Caco-2 (cell line): Measurements from ENCODE around the gene PSMD13. TPM values are rescaled to one million over a fixed set of nuclear protein-coding genes. Genes with fewer than 3 reads are reported as not detected.
A peak's percentile ranks its signal among the peaks of the same experiment; 100 is the strongest.

Source experiments
- BruUV-seq: library from RNA; stranded (reverse); fragments of 400-500 nt; replicated peaks from 2 replicates; lab custom pipeline; 2021; lab: Mats Ljungman, UMichigan
- CTCF ChIA-PET: fragments of 300-600 bp; sonication (Branson Sonifier 250); formaldehyde crosslinking; loops from one replicate; lab custom pipeline; 2022; ENCODE audit warnings: antibody characterized with exemption; lab: Charles Lee
- POLR2A ChIA-PET: fragments of 300-600 bp; sonication (Branson Sonifier 250); formaldehyde crosslinking; loops from one replicate; lab custom pipeline; 2022; ENCODE audit warnings: antibody characterized with exemption; lab: Charles Lee
- DNase-seq, 2 experiments: peaks; one replicate each; pipeline versions ENCODE4 v3.0.0 to v3.0.0-alpha.2; 2020 to 2022
- H3K27me3 ChIP-seq: replicated peaks from 2 replicates; pipeline ENCODE4 v1.6.0; 2011; ENCODE audit warnings: low read length; ENCODE audit not compliant: control insufficient read depth, insufficient read depth
- H3K36me3 ChIP-seq: 2 replicates; pipeline ENCODE4 v1.5.1; 2011; ENCODE audit warnings: low read length; ENCODE audit not compliant: control insufficient read depth, insufficient read depth
- H3K4me1 ChIP-seq: fragments of 250-450 bp; sonication (Bioruptor Pico); 2 replicates; pipeline ENCODE4 v1.5.1; 2020; ENCODE audit warnings: mild to moderate bottlenecking
- H3K4me3 ChIP-seq: 2 replicates; pipeline ENCODE4 v1.5.1; 2011; ENCODE audit warnings: low read depth, mild to moderate bottlenecking, control low read depth, low read length
- H3K9me3 ChIP-seq: fragments of 250-450 bp; sonication (Bioruptor Pico); 2 replicates; pipeline ENCODE4 v1.5.1; 2020; ENCODE audit warnings: mild to moderate bottlenecking, moderate library complexity
- H3K27ac Mint-ChIP-seq: one replicate; pipeline ENCODE4 v1.8.0; 2022; ENCODE audit warnings: mixed read lengths; ENCODE audit not compliant: unreplicated experiment
- H3K27me3 Mint-ChIP-seq: one replicate; pipeline ENCODE4 v1.8.0; 2022; ENCODE audit warnings: mixed read lengths; ENCODE audit not compliant: insufficient read depth, unreplicated experiment
- H3K36me3 Mint-ChIP-seq: one replicate; pipeline ENCODE4 v1.8.0; 2022; ENCODE audit warnings: mild to moderate bottlenecking, mixed read lengths; ENCODE audit not compliant: insufficient read depth, unreplicated experiment
- H3K4me1 Mint-ChIP-seq: one replicate; pipeline ENCODE4 v1.8.0; 2022; ENCODE audit warnings: low read depth, mixed read lengths; ENCODE audit not compliant: unreplicated experiment
- H3K4me3 Mint-ChIP-seq: one replicate; pipeline ENCODE4 v1.8.0; 2022; ENCODE audit warnings: mild to moderate bottlenecking, moderate library complexity, mixed read lengths; ENCODE audit not compliant: unreplicated experiment
- H3K9me3 Mint-ChIP-seq: one replicate; pipeline ENCODE4 v1.8.0; 2022; ENCODE audit warnings: mixed read lengths; ENCODE audit not compliant: unreplicated experiment
- CTCF ChIP-seq, 2 experiments: fragments of 200-600 bp in 1 of 2; IDR thresholded peaks; 1 replicate in 1 of 2; 2 replicates in 1 of 2; pipeline versions ENCODE4 v1.5.1 to v1.8.0; 2011 to 2022; ENCODE audit warnings: antibody characterized with exemption in 1 of 2, control low read depth in 1 of 2, inconsistent platforms in 1 of 2, low read depth in 1 of 2, low read length in 1 of 2, mild to moderate bottlenecking in 1 of 2, moderate library complexity in 1 of 2; ENCODE audit not compliant: insufficient read depth in 1 of 2, severe bottlenecking in 1 of 2, unreplicated experiment in 1 of 2
- intact Hi-C: fragments of 100-400 bp; cut with micrococcal nuclease; formaldehyde crosslinking; loops from one replicate; pipeline ENCODE4 v1.10.0; 2022; ENCODE audit not compliant: unreplicated experiment
- total RNA-seq: library from RNA; stranded (reverse); gene quantifications from 2 replicates; pipeline ENCODE4 v1.2.3, GENCODE V29; 2022

The PSMD13 gene
- total RNA-seq, 1 experiment from 2014 or later: 172 TPM

- CTCF ChIA-PET: interaction anchor here (0.9 kb wide), 1 partner anchor 159 kb away, joined by 3 read pairs; no protein-coding TSS in a partner anchor
- Histone ChIP-seq H3K4me3 (peak overlapping the region; percentile 51), H3K27me3 (no peaks in the 10 kb centered on the region), H3K36me3 (no peaks in the 10 kb centered on the region), H3K9me3 (no peaks in the 10 kb centered on the region), H3K4me1 (peaks cover 7% of the 10 kb centered on the region)
- Mint-ChIP-seq H3K4me3 (peak overlapping the region; percentile 59), H3K27me3 (no peaks in the 10 kb centered on the region), H3K36me3 (peaks cover 27% of the 10 kb centered on the region), H3K27ac (peak overlapping the region; percentile 16), H3K9me3 (no peaks in the 10 kb centered on the region), H3K4me1 (peaks cover 7% of the 10 kb centered on the region)
- DNase-seq: peak in 1 of 2 experiments; percentile 36
- TF ChIP-seq CTCF (IDR thresholded peaks at IDR 0.05; ENCODE audit: insufficient read depth in 1 of 2, low read depth in 1 of 2, low read length in 1 of 2, severe bottlenecking in 1 of 2, unreplicated experiment in 1 of 2): no peak
- BruUV-seq: no TSS peak
- intact Hi-C loops: no loop called here
- POLR2A ChIA-PET: interaction anchor here (0.7 kb wide), 1 partner anchor 82 kb away, joined by 3 read pairs; the partner anchor contains the start of genes BET1L and RIC8A
Observed at GRCh38 chr11:289398-289711, 52.6 kb downstream of the PSMD13 start.

- Mint-ChIP-seq H3K9me3 (no peaks in the 10 kb centered on the region), H3K4me3 (peak overlapping the region; percentile 59), H3K4me1 (peaks cover 7% of the 10 kb centered on the region), H3K27me3 (no peaks in the 10 kb centered on the region), H3K36me3 (peaks cover 27% of the 10 kb centered on the region), H3K27ac (peak overlapping the region; percentile 16)
- intact Hi-C loops: no loop called here
- no peak for TF ChIP-seq CTCF (IDR thresholded peaks at IDR 0.05; ENCODE audit: insufficient read depth in 1 of 2, low read depth in 1 of 2, low read length in 1 of 2, severe bottlenecking in 1 of 2, unreplicated experiment in 1 of 2)
- H3K27me3 ChIP-seq: no peaks in the 10 kb centered on the region
- no peaks in the 10 kb centered on the region for H3K36me3 ChIP-seq
- BruUV-seq: TSS peak; percentile 17
- CTCF ChIA-PET: interaction anchor here (0.9 kb wide), 1 partner anchor 159 kb away, joined by 3 read pairs; no protein-coding TSS in a partner anchor
- DNase-seq: peak in 1 of 2 experiments; percentile 42
- peak overlapping the region; percentile 51 for H3K4me3 ChIP-seq
- H3K4me1 ChIP-seq: peaks cover 7% of the 10 kb centered on the region
- no peaks in the 10 kb centered on the region for H3K9me3 ChIP-seq
- POLR2A ChIA-PET: interaction anchor here (0.7 kb wide), 1 partner anchor 83 kb away, joined by 3 read pairs; the partner anchor contains the start of genes BET1L and RIC8A
Observed at GRCh38 chr11:289712-290620, 53.2 kb downstream of the PSMD13 start.

- intact Hi-C loops: no loop called here
- POLR2A ChIA-PET: no interaction called here
- no peaks in the 10 kb centered on the region for H3K27me3 ChIP-seq
- no peak overlapping the region for H3K4me3 ChIP-seq
- no peaks in the 10 kb centered on the region for H3K27me3 Mint-ChIP-seq
- no peak for TF ChIP-seq CTCF (IDR thresholded peaks at IDR 0.05; ENCODE audit: insufficient read depth in 1 of 2, low read depth in 1 of 2, low read length in 1 of 2, severe bottlenecking in 1 of 2, unreplicated experiment in 1 of 2)
- CTCF ChIA-PET: no interaction called here
- peaks cover 7% of the 10 kb centered on the region for H3K4me1 Mint-ChIP-seq
- H3K27ac Mint-ChIP-seq: no peak overlapping the region
- BruUV-seq: no TSS peak
- no peaks in the 10 kb centered on the region for H3K36me3 ChIP-seq
- H3K9me3 ChIP-seq: no peaks in the 10 kb centered on the region
- peak in 1 of 2 experiments; percentile 34 for DNase-seq
- H3K9me3 Mint-ChIP-seq: no peaks in the 10 kb centered on the region
- H3K4me1 ChIP-seq: peaks cover 7% of the 10 kb centered on the region
- peak overlapping the region; percentile 59 for H3K4me3 Mint-ChIP-seq
- H3K36me3 Mint-ChIP-seq: peaks cover 27% of the 10 kb centered on the region
Observed at GRCh38 chr11:290621-291231, 54.0 kb downstream of the PSMD13 start.
